Measurements from ENCODE around the gene FDCSP. TPM values are rescaled to one million over a fixed set of nuclear protein-coding genes. Genes with fewer than 3 reads are reported as not detected.

The FDCSP gene
- total and polyA plus RNA-seq, 2 donors (not counting 1 experiment from before 2014, with no cell fraction given), result not detected

DNA sequence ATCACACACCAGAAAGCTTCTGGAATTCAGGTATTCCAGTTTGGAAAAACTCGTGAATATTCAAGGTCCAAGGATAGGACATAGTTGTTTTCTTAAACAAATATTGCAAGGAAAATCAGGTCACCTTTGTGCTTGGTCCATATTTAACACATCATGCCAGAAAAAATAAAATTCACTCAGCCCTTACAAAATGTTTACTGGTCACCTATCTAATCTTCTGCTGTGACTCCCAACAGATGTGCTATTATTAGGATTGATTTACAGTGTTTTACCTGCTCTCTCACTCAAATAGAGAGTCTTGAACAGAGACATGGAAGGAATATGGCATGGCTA lies 26.0 kb downstream of the FDCSP start:
- WGBS (ENCODE audit: insufficient coverage), result no CpG with 5 or more reads among the region's 1 CpG
- H3K9me3 Mint-ChIP-seq (ENCODE audit: insufficient read depth), result no peaks in the 10 kb centered on the region
- H3K9ac ChIP-seq (ENCODE audit: low read length), result no peak overlapping the region

DNA sequence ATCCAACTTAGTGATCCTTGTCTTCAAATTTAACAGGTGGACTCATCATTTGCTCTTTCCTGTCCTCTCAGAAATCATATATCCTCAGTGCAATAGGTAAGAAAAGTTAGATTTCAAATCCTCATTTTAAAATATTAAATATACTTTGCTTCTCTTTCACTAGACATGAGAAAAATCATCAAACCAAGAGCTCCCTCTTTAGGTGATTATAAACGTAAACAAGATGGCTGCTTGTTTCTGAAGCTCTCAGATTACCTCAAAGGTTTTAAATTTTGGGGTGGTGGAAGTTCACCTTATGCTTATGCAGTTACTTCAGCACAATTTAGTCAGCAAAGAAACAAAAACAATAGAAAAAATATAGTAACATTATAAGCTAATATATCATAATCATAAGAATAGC lies 43.8 kb downstream of the FDCSP start:
- no peaks in the 10 kb centered on the region for H3K27me3 Mint-ChIP-seq
- TF ChIP-seq, protein P1, sequence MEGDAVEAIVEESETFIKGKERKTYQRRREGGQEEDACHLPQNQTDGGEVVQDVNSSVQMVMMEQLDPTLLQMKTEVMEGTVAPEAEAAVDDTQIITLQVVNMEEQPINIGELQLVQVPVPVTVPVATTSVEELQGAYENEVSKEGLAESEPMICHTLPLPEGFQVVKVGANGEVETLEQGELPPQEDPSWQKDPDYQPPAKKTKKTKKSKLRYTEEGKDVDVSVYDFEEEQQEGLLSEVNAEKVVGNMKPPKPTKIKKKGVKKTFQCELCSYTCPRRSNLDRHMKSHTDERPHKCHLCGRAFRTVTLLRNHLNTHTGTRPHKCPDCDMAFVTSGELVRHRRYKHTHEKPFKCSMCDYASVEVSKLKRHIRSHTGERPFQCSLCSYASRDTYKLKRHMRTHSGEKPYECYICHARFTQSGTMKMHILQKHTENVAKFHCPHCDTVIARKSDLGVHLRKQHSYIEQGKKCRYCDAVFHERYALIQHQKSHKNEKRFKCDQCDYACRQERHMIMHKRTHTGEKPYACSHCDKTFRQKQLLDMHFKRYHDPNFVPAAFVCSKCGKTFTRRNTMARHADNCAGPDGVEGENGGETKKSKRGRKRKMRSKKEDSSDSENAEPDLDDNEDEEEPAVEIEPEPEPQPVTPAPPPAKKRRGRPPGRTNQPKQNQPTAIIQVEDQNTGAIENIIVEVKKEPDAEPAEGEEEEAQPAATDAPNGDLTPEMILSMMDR (IDR thresholded peaks at IDR 0.05), result no peak
- no peak for TF ChIP-seq EZH2 (IDR thresholded peaks at IDR 0.05; ENCODE audit: borderline replicate concordance, insufficient read depth, low read depth, low read length, poor library complexity, severe bottlenecking)
- no peaks in the 10 kb centered on the region for H3K9me3 ChIP-seq (ENCODE audit: control extremely low read depth in 1 of 3, control insufficient read depth in 2 of 3, insufficient read depth in 1 of 3, low read length in 2 of 3)
- no peak overlapping the region for H3K27ac ChIP-seq (ENCODE audit: low read length in 2 of 2)
- ATAC-seq (ENCODE audit: low read depth) (no peak), DNase-seq (no peak)
- no peaks in the 10 kb centered on the region for H4K20me1 ChIP-seq (ENCODE audit: control insufficient read depth, insufficient read depth, low read length, poor library complexity, severe bottlenecking)
- no peaks in the 10 kb centered on the region for H3K4me1 Mint-ChIP-seq
- no peak overlapping the region for H3K9ac ChIP-seq (ENCODE audit: low read length)
- ChIA-PET POLR2A (no interaction called here), CTCF (no interaction called here)
- H3K4me3 Mint-ChIP-seq, result no peak overlapping the region
- no peak overlapping the region for H3K4me3 ChIP-seq (ENCODE audit: control extremely low read depth in 1 of 5, extremely low read depth in 1 of 5, insufficient read depth in 1 of 5, low read depth in 2 of 5, low read length in 4 of 5)
- no peaks in the 10 kb centered on the region for H3K4me1 ChIP-seq (ENCODE audit: control insufficient read depth in 2 of 2, insufficient read depth in 2 of 2, low read length in 2 of 2)
- no peak overlapping the region for H3K4me2 ChIP-seq (replicated peaks; ENCODE audit: low read depth, low read length, poor library complexity, severe bottlenecking)
- no CpG with 5 or more reads among the region's 1 CpG for WGBS (ENCODE audit: insufficient coverage)
- no peak overlapping the region for H3K27ac Mint-ChIP-seq
- intact Hi-C loops (cut with micrococcal nuclease), result no loop called here
- no peaks in the 10 kb centered on the region for H3K27me3 ChIP-seq (replicated peaks in 1 of 4; ENCODE audit: control extremely low read depth in 1 of 4, control insufficient read depth in 3 of 4, insufficient read depth in 4 of 4, low read length in 3 of 4)
- H3K9me3 Mint-ChIP-seq (ENCODE audit: insufficient read depth), result no peaks in the 10 kb centered on the region
- no peaks in the 10 kb centered on the region for H3K36me3 ChIP-seq (replicated peaks in 1 of 2; ENCODE audit: control extremely low read depth in 1 of 2, control insufficient read depth in 1 of 2, extremely low read depth in 1 of 2, insufficient read depth in 2 of 2, low read length in 1 of 2)
- no peaks in the 10 kb centered on the region for H3K79me2 ChIP-seq (ENCODE audit: control insufficient read depth, insufficient read depth, low read length)
- no peak overlapping the region for H2AFZ ChIP-seq (ENCODE audit: insufficient read depth, low read depth, low read length, poor library complexity, severe bottlenecking)

More for the DNA sequence above, 26.0 kb downstream of the FDCSP start:
- H3K27me3 Mint-ChIP-seq, result no peaks in the 10 kb centered on the region
- no peak overlapping the region for H3K4me2 ChIP-seq (replicated peaks; ENCODE audit: low read depth, low read length, poor library complexity, severe bottlenecking)
- H3K4me1 ChIP-seq (ENCODE audit: control insufficient read depth in 2 of 2, insufficient read depth in 2 of 2, low read length in 2 of 2), result no peaks in the 10 kb centered on the region
- ChIA-PET CTCF (no interaction called here), POLR2A (no interaction called here)
- intact Hi-C loops (cut with micrococcal nuclease), result no loop called here
- no peaks in the 10 kb centered on the region for H3K27me3 ChIP-seq (replicated peaks in 1 of 4; ENCODE audit: control extremely low read depth in 1 of 4, control insufficient read depth in 3 of 4, insufficient read depth in 4 of 4, low read length in 3 of 4)
- DNase-seq (no peak), ATAC-seq (ENCODE audit: low read depth) (no peak)
- H3K27ac ChIP-seq (ENCODE audit: low read length in 2 of 2), result no peak overlapping the region
- H2AFZ ChIP-seq (ENCODE audit: insufficient read depth, low read depth, low read length, poor library complexity, severe bottlenecking), result no peak overlapping the region
- no peak overlapping the region for H3K4me3 ChIP-seq (ENCODE audit: control extremely low read depth in 1 of 5, extremely low read depth in 1 of 5, insufficient read depth in 1 of 5, low read depth in 2 of 5, low read length in 4 of 5)
- no peak overlapping the region for H3K27ac Mint-ChIP-seq
- H3K79me2 ChIP-seq (ENCODE audit: control insufficient read depth, insufficient read depth, low read length), result no peaks in the 10 kb centered on the region
- TF ChIP-seq EZH2 (IDR thresholded peaks at IDR 0.05; ENCODE audit: borderline replicate concordance, insufficient read depth, low read depth, low read length, poor library complexity, severe bottlenecking), result no peak
- TF ChIP-seq, protein P1 (IDR thresholded peaks at IDR 0.05), result no peak
- H3K4me1 Mint-ChIP-seq, result no peaks in the 10 kb centered on the region
- no peak overlapping the region for H3K4me3 Mint-ChIP-seq
- no peaks in the 10 kb centered on the region for H3K36me3 ChIP-seq (replicated peaks in 1 of 2; ENCODE audit: control extremely low read depth in 1 of 2, control insufficient read depth in 1 of 2, extremely low read depth in 1 of 2, insufficient read depth in 2 of 2, low read length in 1 of 2)
- no peaks in the 10 kb centered on the region for H4K20me1 ChIP-seq (ENCODE audit: control insufficient read depth, insufficient read depth, low read length, poor library complexity, severe bottlenecking)
- H3K9me3 ChIP-seq (ENCODE audit: control extremely low read depth in 1 of 3, control insufficient read depth in 2 of 3, insufficient read depth in 1 of 3, low read length in 2 of 3), result no peaks in the 10 kb centered on the region
